Measurements from ENCODE around the gene SLC4A2.

SLC4A2 gene

GRCh38 chr7:151089893-151090730, 30.7 kb downstream of the SLC4A2 start:
- in situ Hi-C loops (cut with MboI; ENCODE audit: low sequenced_read_pairs): no loop called here

GRCh38 chr7:151091003-151091402, 31.6 kb downstream of the SLC4A2 start:
- in situ Hi-C loops (cut with MboI; ENCODE audit: low sequenced_read_pairs): no loop called here

GRCh38 chr7:151091431-151091830, 32.0 kb downstream of the SLC4A2 start:
- in situ Hi-C loops (cut with MboI; ENCODE audit: low sequenced_read_pairs): no loop called here

GRCh38 chr7:151091988-151092387, 32.6 kb downstream of the SLC4A2 start:
- in situ Hi-C loops (cut with MboI; ENCODE audit: low sequenced_read_pairs): no loop called here

- in situ Hi-C loops (cut with MboI; ENCODE audit: low sequenced_read_pairs): no loop called here
Measured at GRCh38 chr7:151093748-151094147, 34.4 kb downstream of the SLC4A2 start.

- in situ Hi-C loops (cut with MboI; ENCODE audit: low sequenced_read_pairs): no loop called here
Measured at GRCh38 chr7:151094675-151095074, 35.3 kb downstream of the SLC4A2 start.

GRCh38 chr7:151095123-151095797, 35.9 kb downstream of the SLC4A2 start:
- in situ Hi-C loops (cut with MboI; ENCODE audit: low sequenced_read_pairs): no loop called here

- in situ Hi-C loops (cut with MboI; ENCODE audit: low sequenced_read_pairs): no loop called here
Measured at GRCh38 chr7:151095828-151096475, 36.6 kb downstream of the SLC4A2 start.

GRCh38 chr7:151099486-151100211, 40.3 kb downstream of the SLC4A2 start:
- in situ Hi-C loops (cut with MboI; ENCODE audit: low sequenced_read_pairs): no loop called here

GRCh38 chr7:151100921-151101320, 41.5 kb downstream of the SLC4A2 start:
- in situ Hi-C loops (cut with MboI; ENCODE audit: low sequenced_read_pairs): no loop called here

- in situ Hi-C loops (cut with MboI; ENCODE audit: low sequenced_read_pairs): no loop called here
Measured at GRCh38 chr7:151101621-151102396, 42.4 kb downstream of the SLC4A2 start.

GRCh38 chr7:151102991-151103390, 43.6 kb downstream of the SLC4A2 start:
- in situ Hi-C loops (cut with MboI; ENCODE audit: low sequenced_read_pairs): no loop called here

- in situ Hi-C loops (cut with MboI; ENCODE audit: low sequenced_read_pairs): no loop called here
Measured at GRCh38 chr7:151103973-151104372, 44.6 kb downstream of the SLC4A2 start.

GRCh38 chr7:151104411-151105235, 45.2 kb downstream of the SLC4A2 start:
- in situ Hi-C loops (cut with MboI; ENCODE audit: low sequenced_read_pairs): no loop called here

GRCh38 chr7:151107882-151108281, 48.5 kb downstream of the SLC4A2 start:
- in situ Hi-C loops (cut with MboI; ENCODE audit: low sequenced_read_pairs): no loop called here

GRCh38 chr7:151109094-151110048, 50.0 kb downstream of the SLC4A2 start:
- in situ Hi-C loops (cut with MboI; ENCODE audit: low sequenced_read_pairs): no loop called here

- in situ Hi-C loops (cut with MboI; ENCODE audit: low sequenced_read_pairs): no loop called here
Measured at GRCh38 chr7:151110236-151110940, 51.0 kb downstream of the SLC4A2 start.
